GM10266 (cell line): ENCODE measurements around the gene ST3GAL4.
"Not testable (repeated sequence)": the region's sequence is repeated elsewhere in the genome, so short reads cannot be mapped to it uniquely, and the experiment has no call there.

Experiments used
- DNase-seq: peaks from one replicate; pipeline ENCODE4 v3.0.0; 2012; ENCODE audit errors: extremely low spot score
- TF ChIP-seq, protein P1 (sequence below): IDR thresholded peaks from 2 replicates; pipeline ENCODE4 v1.5.1; 2012; ENCODE audit warnings: mild to moderate bottlenecking, low read depth; ENCODE audit not compliant: control insufficient read depth, insufficient read depth; ENCODE audit errors: missing control alignments

The ST3GAL4 gene

DNA sequence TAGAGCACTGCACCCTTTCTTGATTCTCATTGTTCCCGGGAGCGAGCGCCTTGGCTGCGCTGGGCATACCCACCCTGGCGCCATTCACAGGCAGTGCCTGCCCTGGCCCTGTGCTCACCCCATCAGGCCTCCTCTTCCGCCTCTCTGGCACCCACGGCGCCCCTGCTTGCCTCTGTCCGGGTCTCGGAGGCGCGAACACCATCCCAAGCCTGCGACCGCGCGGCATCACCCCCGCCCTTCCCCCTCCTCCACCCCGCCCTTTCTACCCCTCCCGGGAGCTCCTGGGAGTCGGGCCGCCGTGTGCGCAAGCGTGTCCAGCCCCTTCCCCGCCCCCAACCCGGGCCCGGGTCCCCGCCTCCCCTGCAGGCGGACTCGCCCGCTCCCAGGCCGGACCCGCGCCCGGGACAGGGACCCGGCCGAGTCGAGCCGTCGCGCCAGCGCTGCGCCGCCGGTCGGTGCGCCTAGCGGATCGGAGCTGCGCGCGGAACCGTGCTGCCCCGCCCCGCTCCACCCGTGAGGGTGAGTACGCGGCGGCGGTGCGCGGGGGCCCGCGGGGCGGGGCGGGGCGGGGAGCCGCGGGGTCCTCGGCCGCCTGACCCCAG is at the start of gene ST3GAL4:
ST3GAL4 (plus strand) TSS at position 363 of the 602 bp plus-strand sequence. CDS start 50,470 bp downstream, outside the sequence.
- DNase-seq = peak; percentile 92

GRCh38 chr11:126305699-126306098 is 49.8 kb upstream of the ST3GAL4 start:
- TF ChIP-seq, protein P1, sequence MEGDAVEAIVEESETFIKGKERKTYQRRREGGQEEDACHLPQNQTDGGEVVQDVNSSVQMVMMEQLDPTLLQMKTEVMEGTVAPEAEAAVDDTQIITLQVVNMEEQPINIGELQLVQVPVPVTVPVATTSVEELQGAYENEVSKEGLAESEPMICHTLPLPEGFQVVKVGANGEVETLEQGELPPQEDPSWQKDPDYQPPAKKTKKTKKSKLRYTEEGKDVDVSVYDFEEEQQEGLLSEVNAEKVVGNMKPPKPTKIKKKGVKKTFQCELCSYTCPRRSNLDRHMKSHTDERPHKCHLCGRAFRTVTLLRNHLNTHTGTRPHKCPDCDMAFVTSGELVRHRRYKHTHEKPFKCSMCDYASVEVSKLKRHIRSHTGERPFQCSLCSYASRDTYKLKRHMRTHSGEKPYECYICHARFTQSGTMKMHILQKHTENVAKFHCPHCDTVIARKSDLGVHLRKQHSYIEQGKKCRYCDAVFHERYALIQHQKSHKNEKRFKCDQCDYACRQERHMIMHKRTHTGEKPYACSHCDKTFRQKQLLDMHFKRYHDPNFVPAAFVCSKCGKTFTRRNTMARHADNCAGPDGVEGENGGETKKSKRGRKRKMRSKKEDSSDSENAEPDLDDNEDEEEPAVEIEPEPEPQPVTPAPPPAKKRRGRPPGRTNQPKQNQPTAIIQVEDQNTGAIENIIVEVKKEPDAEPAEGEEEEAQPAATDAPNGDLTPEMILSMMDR = no peak
- DNase-seq = peak; percentile 59

More for the DNA sequence above, at the start of gene ST3GAL4:
- TF ChIP-seq, protein P1 = no peak

DNA sequence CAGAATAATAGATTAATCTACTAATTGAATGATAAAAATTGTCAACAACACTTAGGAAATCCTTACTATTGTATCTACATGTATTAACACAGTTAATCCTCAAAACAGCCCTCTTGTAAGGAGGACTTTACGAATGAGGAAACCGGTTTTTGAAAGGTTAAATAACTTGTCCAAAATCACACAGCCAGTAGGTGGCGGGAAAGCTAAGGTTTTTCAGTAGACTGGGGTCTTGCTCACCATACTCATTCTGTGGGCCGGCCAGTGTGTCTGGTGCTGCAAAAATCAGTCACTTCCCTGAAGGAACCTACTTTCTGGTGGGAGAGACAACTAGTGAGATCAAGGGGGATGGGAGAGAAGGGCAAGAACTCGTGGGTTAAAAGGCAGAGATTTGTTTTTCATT is 47.8 kb upstream of the ST3GAL4 start:
- TF ChIP-seq, protein P1 = peak; percentile 37
- DNase-seq = no peak

DNA sequence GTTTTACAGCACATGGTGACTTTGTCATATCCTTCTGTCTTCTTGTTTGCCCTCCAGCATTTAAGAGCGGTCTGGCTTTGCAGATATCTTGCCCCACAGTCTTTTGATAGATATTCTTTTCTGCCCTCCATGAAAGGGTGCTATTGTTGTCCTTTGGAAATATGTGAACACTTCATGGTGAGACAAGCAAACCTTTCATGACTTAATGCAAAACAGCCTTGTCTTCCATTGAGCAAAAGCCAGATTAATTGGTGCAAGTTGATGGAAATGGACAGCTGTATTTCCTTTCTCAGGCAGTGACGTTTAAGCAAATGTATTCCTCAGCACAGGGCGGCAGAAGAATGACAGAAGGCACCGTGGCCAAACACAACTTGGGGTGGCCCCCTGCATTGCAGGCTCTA is 47.2 kb upstream of the ST3GAL4 start:
- TF ChIP-seq, protein P1 = no peak
- DNase-seq = no peak

- DNase-seq = not testable (repeated sequence)
Observed at GRCh38 chr11:126308771-126309170, 46.7 kb upstream of the ST3GAL4 start.

- DNase-seq = peak; percentile 57
- TF ChIP-seq, protein P1 = peak; percentile 94
Observed at GRCh38 chr11:126310200-126310991, 45.1 kb upstream of the ST3GAL4 start.

- DNase-seq = no peak
- TF ChIP-seq, protein P1 = no peak
Observed at GRCh38 chr11:126310992-126311310, 44.5 kb upstream of the ST3GAL4 start.
